Measurements from ENCODE around the gene NELFCD. TPM values are rescaled to one million over a fixed set of nuclear protein-coding genes. Genes with fewer than 3 reads are reported as not detected.

NELFCD gene
- total RNA-seq, 1 donor from 2014 or later = 37.6 TPM

DNA sequence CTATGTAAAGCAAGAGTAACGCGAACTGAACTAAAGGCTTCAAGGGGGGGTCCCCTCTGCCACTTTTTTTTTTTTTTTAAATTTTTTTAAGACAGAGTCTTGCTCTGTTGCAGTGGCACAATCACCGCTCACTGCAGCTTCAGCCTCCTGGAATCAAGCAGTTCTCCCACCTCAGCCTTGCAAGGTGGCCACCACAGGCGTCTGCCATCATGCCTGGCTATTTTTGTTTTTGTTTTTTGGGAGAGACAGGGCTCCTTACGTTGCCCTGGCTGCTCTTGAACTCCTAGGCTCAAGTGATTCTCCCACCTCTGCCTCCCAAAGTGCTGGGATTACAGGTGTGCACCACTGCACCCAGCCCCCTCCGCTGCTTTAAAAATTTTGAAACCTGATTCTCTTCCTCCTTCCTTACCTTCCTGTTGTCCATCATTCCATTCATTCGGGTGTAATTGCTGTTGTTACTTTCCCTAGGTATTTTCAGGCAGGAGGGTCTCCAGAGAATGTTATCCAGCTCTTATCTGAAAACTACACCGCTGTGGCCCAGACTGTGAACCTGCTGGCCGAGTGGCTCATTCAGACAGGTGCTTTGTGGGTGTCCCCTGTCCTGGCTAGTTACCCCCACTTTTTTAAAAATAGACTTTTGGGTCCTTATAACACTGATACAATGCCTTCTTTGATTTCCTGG lies 5.4 kb downstream of the NELFCD start:
- H3K4me3 Mint-ChIP-seq (ENCODE audit: unreplicated experiment) = no peak overlapping the region

DNA sequence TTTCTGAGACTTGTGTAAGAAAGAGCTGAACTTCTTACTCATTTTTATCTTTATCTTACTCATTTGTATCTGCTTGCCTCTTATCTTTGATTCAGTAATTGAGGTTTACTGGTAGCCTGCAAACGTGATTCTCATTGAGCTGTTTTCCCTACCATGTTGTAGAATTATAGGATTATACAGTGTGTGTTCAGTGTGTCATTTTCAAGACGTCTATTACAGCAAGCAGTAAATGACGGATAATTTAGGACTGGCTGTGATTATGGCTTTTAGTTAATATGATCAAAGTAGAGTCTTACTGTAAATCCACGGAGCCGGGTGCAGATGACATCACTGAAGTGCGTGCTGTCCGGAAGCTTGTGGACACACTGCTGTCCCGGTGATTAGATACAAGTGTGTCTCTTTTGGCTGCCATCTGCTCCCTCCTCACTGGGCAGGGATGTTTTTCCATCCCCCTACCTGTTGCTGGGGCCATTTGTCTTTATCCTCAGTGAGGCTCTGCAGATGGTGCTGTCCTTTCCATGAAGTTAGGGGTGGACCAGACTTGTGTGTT lies 6.0 kb downstream of the NELFCD start:
- no peak overlapping the region for H3K27ac Mint-ChIP-seq (ENCODE audit: unreplicated experiment)
- no peak overlapping the region for H3K4me3 Mint-ChIP-seq (ENCODE audit: unreplicated experiment)
- H3K9me3 Mint-ChIP-seq (ENCODE audit: low read depth) = no peaks in the 10 kb centered on the region
- TF ChIP-seq, protein P1, sequence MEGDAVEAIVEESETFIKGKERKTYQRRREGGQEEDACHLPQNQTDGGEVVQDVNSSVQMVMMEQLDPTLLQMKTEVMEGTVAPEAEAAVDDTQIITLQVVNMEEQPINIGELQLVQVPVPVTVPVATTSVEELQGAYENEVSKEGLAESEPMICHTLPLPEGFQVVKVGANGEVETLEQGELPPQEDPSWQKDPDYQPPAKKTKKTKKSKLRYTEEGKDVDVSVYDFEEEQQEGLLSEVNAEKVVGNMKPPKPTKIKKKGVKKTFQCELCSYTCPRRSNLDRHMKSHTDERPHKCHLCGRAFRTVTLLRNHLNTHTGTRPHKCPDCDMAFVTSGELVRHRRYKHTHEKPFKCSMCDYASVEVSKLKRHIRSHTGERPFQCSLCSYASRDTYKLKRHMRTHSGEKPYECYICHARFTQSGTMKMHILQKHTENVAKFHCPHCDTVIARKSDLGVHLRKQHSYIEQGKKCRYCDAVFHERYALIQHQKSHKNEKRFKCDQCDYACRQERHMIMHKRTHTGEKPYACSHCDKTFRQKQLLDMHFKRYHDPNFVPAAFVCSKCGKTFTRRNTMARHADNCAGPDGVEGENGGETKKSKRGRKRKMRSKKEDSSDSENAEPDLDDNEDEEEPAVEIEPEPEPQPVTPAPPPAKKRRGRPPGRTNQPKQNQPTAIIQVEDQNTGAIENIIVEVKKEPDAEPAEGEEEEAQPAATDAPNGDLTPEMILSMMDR (IDR thresholded peaks at IDR 0.05) = no peak
- H3K27me3 Mint-ChIP-seq (ENCODE audit: low read depth) = no peaks in the 10 kb centered on the region
- DNase-seq (ENCODE audit: low spot score) = no peak
- peaks cover 18% of the 10 kb centered on the region for H3K4me1 Mint-ChIP-seq (ENCODE audit: low read depth)
- peaks cover 25% of the 10 kb centered on the region for H3K36me3 Mint-ChIP-seq (ENCODE audit: low read depth)

More for the DNA sequence above, 5.4 kb downstream of the NELFCD start:
- TF ChIP-seq, protein P1 (IDR thresholded peaks at IDR 0.05) = no peak
- H3K36me3 Mint-ChIP-seq (ENCODE audit: low read depth) = peaks cover 21% of the 10 kb centered on the region
- DNase-seq (ENCODE audit: low spot score) = no peak
- no peaks in the 10 kb centered on the region for H3K9me3 Mint-ChIP-seq (ENCODE audit: low read depth)
- H3K27ac Mint-ChIP-seq (ENCODE audit: unreplicated experiment) = no peak overlapping the region
- H3K4me1 Mint-ChIP-seq (ENCODE audit: low read depth) = peaks cover 21% of the 10 kb centered on the region
- no peaks in the 10 kb centered on the region for H3K27me3 Mint-ChIP-seq (ENCODE audit: low read depth)

DNA sequence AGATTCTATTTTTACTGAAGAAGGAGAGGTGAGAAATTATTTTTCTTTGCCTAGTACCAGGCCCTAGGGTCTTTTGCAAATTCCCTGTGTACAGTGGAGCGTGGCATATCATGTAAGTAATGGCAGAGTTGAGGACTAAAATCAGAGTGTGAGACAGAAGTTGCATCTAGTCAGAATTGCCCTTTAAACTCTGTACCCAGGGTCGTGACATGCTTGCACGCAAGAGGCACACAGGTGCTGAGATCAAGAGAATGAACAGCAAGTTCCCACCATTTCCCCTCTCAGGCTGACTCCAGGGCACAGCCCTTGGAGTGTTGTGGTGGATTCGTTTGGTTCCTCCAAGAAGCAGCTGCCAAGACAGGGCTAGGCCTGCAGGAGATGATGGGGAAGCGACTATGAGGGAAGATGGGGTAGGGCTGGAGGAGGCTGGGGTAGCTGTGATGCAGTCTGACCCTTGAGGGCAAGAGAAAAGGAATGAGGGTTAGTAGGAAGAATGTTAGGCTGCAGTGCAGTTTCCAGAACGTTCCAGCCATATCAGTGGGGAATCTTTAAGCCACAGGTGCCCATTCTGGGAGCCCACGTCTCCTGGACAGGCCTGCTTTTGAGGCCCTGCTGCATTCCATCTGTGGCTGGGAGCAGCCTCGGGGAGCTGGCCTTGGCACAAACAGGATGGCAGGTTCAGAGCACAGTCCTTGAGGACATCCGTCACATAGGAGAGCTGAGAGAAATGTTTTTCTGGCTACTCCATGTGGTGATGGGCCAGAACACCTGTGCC lies 6.9 kb downstream of the NELFCD start:
- Mint-ChIP-seq H3K27me3 (ENCODE audit: low read depth) (no peaks in the 10 kb centered on the region), H3K9me3 (ENCODE audit: low read depth) (no peaks in the 10 kb centered on the region), H3K4me3 (ENCODE audit: unreplicated experiment) (no peak overlapping the region), H3K27ac (ENCODE audit: unreplicated experiment) (no peak overlapping the region), H3K36me3 (ENCODE audit: low read depth) (peaks cover 25% of the 10 kb centered on the region), H3K4me1 (ENCODE audit: low read depth) (peaks cover 13% of the 10 kb centered on the region)
- TF ChIP-seq, protein P1 (IDR thresholded peaks at IDR 0.05) = no peak
- no peak for DNase-seq (ENCODE audit: low spot score)

DNA sequence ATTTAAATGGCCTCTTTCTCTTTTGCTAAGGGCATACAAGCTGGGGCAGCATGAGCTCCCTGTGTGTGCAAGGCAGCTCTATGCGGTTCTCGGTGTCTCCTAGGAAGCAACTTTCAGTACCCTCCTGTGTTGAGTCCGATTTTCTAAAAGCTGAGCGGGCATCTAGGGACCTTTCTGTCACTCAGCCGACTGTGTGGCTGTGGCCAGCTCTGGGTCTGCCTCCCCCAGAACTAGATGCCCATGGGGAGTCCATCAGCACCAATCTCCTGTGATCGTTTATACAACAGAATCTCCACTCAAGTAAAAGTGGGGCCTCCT lies 7.5 kb downstream of the NELFCD start:
- TF ChIP-seq, protein P1 (IDR thresholded peaks at IDR 0.05) = no peak
- peaks cover 14% of the 10 kb centered on the region for H3K4me1 Mint-ChIP-seq (ENCODE audit: low read depth)
- peaks cover 25% of the 10 kb centered on the region for H3K36me3 Mint-ChIP-seq (ENCODE audit: low read depth)
- DNase-seq (ENCODE audit: low spot score) = no peak
- H3K4me3 Mint-ChIP-seq (ENCODE audit: unreplicated experiment) = no peak overlapping the region
- H3K27ac Mint-ChIP-seq (ENCODE audit: unreplicated experiment) = no peak overlapping the region
- H3K27me3 Mint-ChIP-seq (ENCODE audit: low read depth) = no peaks in the 10 kb centered on the region
- no peaks in the 10 kb centered on the region for H3K9me3 Mint-ChIP-seq (ENCODE audit: low read depth)

DNA sequence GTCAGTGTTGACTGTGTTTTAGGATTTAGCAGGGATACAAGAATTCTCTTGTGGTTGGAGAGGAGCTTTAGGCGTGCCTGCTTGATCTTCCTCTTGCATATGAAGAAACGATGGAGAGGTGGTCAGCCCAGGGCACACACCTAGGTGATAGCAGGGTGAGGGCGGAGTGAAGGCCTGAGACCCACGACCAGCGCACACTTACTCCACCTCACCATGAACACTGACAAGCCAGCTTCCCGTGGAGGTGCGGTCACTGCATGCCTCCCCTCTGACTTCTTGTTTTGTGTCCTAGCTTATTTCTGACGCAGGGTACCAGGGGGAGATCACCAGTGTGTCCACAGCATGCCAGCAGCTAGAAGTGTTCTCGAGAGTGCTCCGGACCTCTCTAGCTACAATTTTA lies 8.1 kb downstream of the NELFCD start:
- H3K4me3 Mint-ChIP-seq (ENCODE audit: unreplicated experiment) = no peak overlapping the region
- no peak overlapping the region for H3K27ac Mint-ChIP-seq (ENCODE audit: unreplicated experiment)
- no peak for DNase-seq (ENCODE audit: low spot score)
- H3K27me3 Mint-ChIP-seq (ENCODE audit: low read depth) = no peaks in the 10 kb centered on the region
- peaks cover 29% of the 10 kb centered on the region for H3K36me3 Mint-ChIP-seq (ENCODE audit: low read depth)
- peaks cover 8% of the 10 kb centered on the region for H3K4me1 Mint-ChIP-seq (ENCODE audit: low read depth)
- TF ChIP-seq, protein P1 (IDR thresholded peaks at IDR 0.05) = no peak
- no peaks in the 10 kb centered on the region for H3K9me3 Mint-ChIP-seq (ENCODE audit: low read depth)

Data from chondrocyte (in vitro differentiated cells).